ENCODE measurements around the gene SAP25.
A peak's percentile ranks its signal among the peaks of the same experiment; 100 is the strongest.
"Not testable (repeated sequence)": the region's sequence is repeated elsewhere in the genome, so short reads cannot be mapped to it uniquely, and the experiment has no call there.

SAP25 gene

GRCh38 chr7:100570954-100571828 lies 2.5 kb downstream of the SAP25 start:
- H3K4me1 ChIP-seq (ENCODE audit: control insufficient read depth, insufficient read depth, low read length): peaks cover 33% of the 10 kb centered on the region
- no peak overlapping the region for H3K9ac ChIP-seq (ENCODE audit: low read length)
- no peaks in the 10 kb centered on the region for H3K36me3 ChIP-seq (ENCODE audit: control insufficient read depth, insufficient read depth, low read length)
- peaks cover 6% of the 10 kb centered on the region for H3K27me3 ChIP-seq (ENCODE audit: control insufficient read depth, insufficient read depth, low read length)
- no peak overlapping the region for H3K4me3 ChIP-seq (ENCODE audit: low read length)
- H3K9me3 ChIP-seq (ENCODE audit: control insufficient read depth, low read length): no peaks in the 10 kb centered on the region

- H3K9ac ChIP-seq (ENCODE audit: low read length): peak overlapping the region; percentile 34
- H3K4me1 ChIP-seq (ENCODE audit: control insufficient read depth, insufficient read depth, low read length): peaks cover 34% of the 10 kb centered on the region
- H3K27me3 ChIP-seq (ENCODE audit: control insufficient read depth, insufficient read depth, low read length): peaks cover 6% of the 10 kb centered on the region
- H3K4me3 ChIP-seq (ENCODE audit: low read length): no peak overlapping the region
- no peaks in the 10 kb centered on the region for H3K9me3 ChIP-seq (ENCODE audit: control insufficient read depth, low read length)
- H3K36me3 ChIP-seq (ENCODE audit: control insufficient read depth, insufficient read depth, low read length): no peaks in the 10 kb centered on the region
Measured at GRCh38 chr7:100568896-100569844, 4.5 kb downstream of the SAP25 start.

DNA sequence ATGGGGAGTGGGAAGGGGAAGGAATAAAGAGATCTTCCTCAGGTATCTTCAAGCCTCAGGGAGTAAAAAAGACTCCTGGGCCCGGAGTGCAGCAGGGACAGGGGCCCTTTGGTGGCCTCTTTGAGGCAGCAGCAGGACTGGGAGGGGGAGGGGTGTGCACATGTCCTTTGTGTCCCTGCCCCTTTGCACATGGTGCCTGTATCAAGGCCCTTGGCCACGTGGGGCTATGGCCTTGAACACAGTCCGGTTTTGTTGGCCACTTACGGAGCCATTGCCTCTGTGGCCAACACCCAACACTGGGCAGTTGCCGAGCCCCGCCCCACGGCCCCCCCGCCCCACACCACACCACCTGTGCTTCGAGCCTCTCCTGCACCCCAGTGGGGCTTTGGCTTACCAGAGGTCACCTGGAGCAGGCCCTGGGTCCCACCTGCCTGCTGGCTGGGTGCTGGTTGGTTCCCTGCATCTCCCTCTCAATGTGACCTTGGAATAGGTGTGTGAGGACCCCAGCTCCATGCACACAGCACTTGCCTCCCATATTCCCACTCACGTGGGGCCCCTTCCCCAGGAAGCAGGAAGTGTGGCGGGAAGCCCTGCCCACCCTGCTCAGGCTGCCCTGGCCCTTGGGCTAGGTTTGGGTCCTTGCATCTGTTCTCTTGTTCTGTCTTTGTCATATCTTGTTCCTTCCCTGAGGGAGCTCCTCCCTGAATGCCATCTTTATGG lies 5.4 kb downstream of the SAP25 start:
- Histone ChIP-seq H3K9ac (ENCODE audit: low read length) (no peak overlapping the region), H3K4me1 (ENCODE audit: control insufficient read depth, insufficient read depth, low read length) (peaks cover 38% of the 10 kb centered on the region)

DNA sequence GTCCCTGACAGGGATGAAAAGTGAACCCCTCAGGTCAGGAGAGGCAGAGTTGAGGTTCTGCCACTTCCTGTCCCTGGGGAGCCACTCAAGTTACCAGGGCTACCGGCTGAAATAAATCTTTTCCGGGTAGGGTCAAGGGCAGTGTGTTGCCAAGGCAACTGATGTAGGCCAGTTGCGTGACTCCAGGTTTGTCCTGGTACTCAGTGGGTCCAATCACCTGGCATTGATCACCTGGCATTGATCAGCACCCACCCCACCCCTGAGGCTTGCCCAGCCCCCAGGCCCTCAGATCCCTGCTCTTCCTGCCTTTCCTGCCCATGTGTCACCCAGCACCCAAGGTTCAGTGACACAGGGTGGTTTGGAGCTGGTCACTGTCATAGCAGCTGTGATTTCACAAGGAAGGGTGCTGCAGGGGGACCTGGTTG lies 5.9 kb downstream of the SAP25 start:
- H3K9ac ChIP-seq (ENCODE audit: low read length): no peak overlapping the region
- no peaks in the 10 kb centered on the region for H3K36me3 ChIP-seq (ENCODE audit: control insufficient read depth, insufficient read depth, low read length)

More for the DNA sequence above, 5.4 kb downstream of the SAP25 start:
- no peaks in the 10 kb centered on the region for H3K36me3 ChIP-seq (ENCODE audit: control insufficient read depth, insufficient read depth, low read length)
- peaks cover 6% of the 10 kb centered on the region for H3K27me3 ChIP-seq (ENCODE audit: control insufficient read depth, insufficient read depth, low read length)
- no peak overlapping the region for H3K4me3 ChIP-seq (ENCODE audit: low read length)
- H3K9me3 ChIP-seq (ENCODE audit: control insufficient read depth, low read length): no peaks in the 10 kb centered on the region

GRCh38 chr7:100567031-100567730 lies 6.5 kb downstream of the SAP25 start:
- H3K4me1 ChIP-seq (ENCODE audit: control insufficient read depth, insufficient read depth, low read length): peaks cover 38% of the 10 kb centered on the region
- H3K36me3 ChIP-seq (ENCODE audit: control insufficient read depth, insufficient read depth, low read length): no peaks in the 10 kb centered on the region
- no peak overlapping the region for H3K4me3 ChIP-seq (ENCODE audit: low read length)
- H3K9ac ChIP-seq (ENCODE audit: low read length): no peak overlapping the region
- peaks cover 6% of the 10 kb centered on the region for H3K27me3 ChIP-seq (ENCODE audit: control insufficient read depth, insufficient read depth, low read length)
- no peaks in the 10 kb centered on the region for H3K9me3 ChIP-seq (ENCODE audit: control insufficient read depth, low read length)

More for the DNA sequence above, 5.9 kb downstream of the SAP25 start:
- Histone ChIP-seq H3K4me3 (ENCODE audit: low read length) (no peak overlapping the region), H3K9me3 (ENCODE audit: control insufficient read depth, low read length) (no peaks in the 10 kb centered on the region), H3K4me1 (ENCODE audit: control insufficient read depth, insufficient read depth, low read length) (peaks cover 38% of the 10 kb centered on the region), H3K27me3 (ENCODE audit: control insufficient read depth, insufficient read depth, low read length) (peaks cover 6% of the 10 kb centered on the region)

DNA sequence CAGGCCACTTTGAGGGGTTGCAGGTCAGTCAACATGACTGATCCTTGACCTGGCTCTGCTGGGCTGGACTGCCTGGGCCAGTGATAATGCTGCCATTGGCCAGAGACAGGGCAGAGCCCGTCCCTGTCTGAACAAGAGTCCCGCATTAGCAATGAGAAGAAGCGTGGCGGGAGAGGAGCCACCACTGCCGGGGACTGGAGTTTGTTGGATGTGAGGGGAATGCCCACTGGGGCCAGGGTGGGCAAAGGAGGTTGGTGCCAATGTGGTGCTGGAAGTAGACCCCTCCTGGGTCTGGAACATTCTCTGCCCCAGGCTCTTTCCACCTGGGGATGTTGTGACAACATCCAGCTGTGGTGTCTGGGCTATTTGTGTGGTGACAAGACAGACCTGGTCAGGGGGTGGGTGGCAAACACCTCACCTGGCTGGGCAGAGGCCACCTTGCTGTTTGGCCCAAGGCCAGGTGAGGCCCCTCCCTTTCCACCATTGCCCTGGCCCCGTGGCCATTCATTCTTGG lies 7.6 kb downstream of the SAP25 start:
- H3K4me3 ChIP-seq (ENCODE audit: low read length): no peak overlapping the region
- no peak overlapping the region for H3K9ac ChIP-seq (ENCODE audit: low read length)
- no peaks in the 10 kb centered on the region for H3K9me3 ChIP-seq (ENCODE audit: control insufficient read depth, low read length)
- H3K4me1 ChIP-seq (ENCODE audit: control insufficient read depth, insufficient read depth, low read length): peaks cover 29% of the 10 kb centered on the region
- no peaks in the 10 kb centered on the region for H3K36me3 ChIP-seq (ENCODE audit: control insufficient read depth, insufficient read depth, low read length)
- no peaks in the 10 kb centered on the region for H3K27me3 ChIP-seq (ENCODE audit: control insufficient read depth, insufficient read depth, low read length)

GRCh38 chr7:100565133-100565571 lies 8.5 kb downstream of the SAP25 start:
- no peaks in the 10 kb centered on the region for H3K27me3 ChIP-seq (ENCODE audit: control insufficient read depth, insufficient read depth, low read length)
- no peaks in the 10 kb centered on the region for H3K36me3 ChIP-seq (ENCODE audit: control insufficient read depth, insufficient read depth, low read length)
- H3K9me3 ChIP-seq (ENCODE audit: control insufficient read depth, low read length): no peaks in the 10 kb centered on the region
- H3K4me1 ChIP-seq (ENCODE audit: control insufficient read depth, insufficient read depth, low read length): peaks cover 22% of the 10 kb centered on the region
- no peak overlapping the region for H3K9ac ChIP-seq (ENCODE audit: low read length)
- no peak overlapping the region for H3K4me3 ChIP-seq (ENCODE audit: low read length)

- H3K9me3 ChIP-seq (ENCODE audit: control insufficient read depth, low read length); H3K4me3 ChIP-seq (ENCODE audit: low read length); H3K9ac ChIP-seq (ENCODE audit: low read length); H3K27me3 ChIP-seq (ENCODE audit: control insufficient read depth, insufficient read depth, low read length); H3K36me3 ChIP-seq (ENCODE audit: control insufficient read depth, insufficient read depth, low read length): not testable (repeated sequence)
- peaks cover 20% of the 10 kb centered on the region for H3K4me1 ChIP-seq (ENCODE audit: control insufficient read depth, insufficient read depth, low read length)
Measured at GRCh38 chr7:100564405-100564804, 9.3 kb downstream of the SAP25 start.

DNA sequence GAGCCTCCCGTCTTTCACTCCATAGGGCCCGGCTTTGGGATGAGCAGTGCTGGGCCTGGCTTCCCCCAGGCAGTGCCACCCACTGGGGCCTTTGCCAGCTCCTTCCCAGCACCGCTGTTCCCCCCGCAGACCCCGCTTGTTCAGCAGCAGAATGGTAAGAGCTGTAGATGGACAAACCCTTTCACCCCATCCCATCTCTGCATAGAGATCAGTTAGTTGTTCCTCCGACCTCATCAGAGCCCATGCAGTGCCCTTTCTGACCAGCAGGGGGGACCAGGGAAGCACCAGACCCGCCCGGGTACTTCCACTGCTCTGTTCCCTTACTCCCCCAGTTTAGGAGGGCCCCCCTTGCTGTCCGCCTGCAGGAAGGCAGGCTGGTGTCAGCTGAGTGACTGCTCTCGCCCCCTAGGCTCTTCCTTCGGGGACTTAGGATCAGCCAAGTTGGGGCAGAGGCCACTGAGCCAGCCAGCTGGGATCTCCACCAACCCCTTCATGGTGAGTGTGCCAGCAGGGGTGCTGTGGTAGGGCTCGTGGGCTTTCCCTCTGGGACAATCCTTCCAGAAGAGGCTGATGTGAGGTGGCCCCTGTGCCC lies 9.8 kb downstream of the SAP25 start:
- Histone ChIP-seq H3K9ac (ENCODE audit: low read length) (no peak overlapping the region), H3K4me1 (ENCODE audit: control insufficient read depth, insufficient read depth, low read length) (peaks cover 19% of the 10 kb centered on the region), H3K27me3 (ENCODE audit: control insufficient read depth, insufficient read depth, low read length) (no peaks in the 10 kb centered on the region), H3K36me3 (ENCODE audit: control insufficient read depth, insufficient read depth, low read length) (no peaks in the 10 kb centered on the region), H3K4me3 (ENCODE audit: low read length) (no peak overlapping the region), H3K9me3 (ENCODE audit: control insufficient read depth, low read length) (no peaks in the 10 kb centered on the region)

DNA sequence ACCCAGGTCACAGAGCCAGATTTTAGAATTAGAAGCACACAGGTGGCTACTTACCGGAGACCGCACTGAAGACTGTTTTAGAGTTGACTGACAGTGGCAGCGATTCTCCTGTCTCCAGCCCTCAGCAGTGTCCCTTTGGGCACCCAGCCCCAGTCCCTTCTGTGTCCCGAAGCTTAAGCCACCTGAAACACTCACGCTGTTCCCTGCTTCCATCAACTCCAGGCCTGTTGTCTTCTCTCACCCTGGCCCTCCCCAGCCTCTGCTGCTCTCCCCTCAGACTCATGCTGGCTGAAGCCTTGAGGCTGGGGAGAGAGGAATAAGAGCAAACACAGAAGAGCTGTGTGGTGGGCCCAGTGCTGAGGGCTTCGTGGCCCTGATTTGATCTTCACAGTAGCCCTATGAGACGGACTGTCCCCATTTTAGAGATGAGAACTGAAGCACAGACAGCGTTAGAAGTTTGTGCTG lies 10.6 kb downstream of the SAP25 start:
- Histone ChIP-seq H3K9me3 (ENCODE audit: control insufficient read depth, low read length) (no peaks in the 10 kb centered on the region), H3K9ac (ENCODE audit: low read length) (no peak overlapping the region), H3K4me1 (ENCODE audit: control insufficient read depth, insufficient read depth, low read length) (peaks cover 18% of the 10 kb centered on the region), H3K4me3 (ENCODE audit: low read length) (no peak overlapping the region), H3K36me3 (ENCODE audit: control insufficient read depth, insufficient read depth, low read length) (no peaks in the 10 kb centered on the region), H3K27me3 (ENCODE audit: control insufficient read depth, insufficient read depth, low read length) (no peaks in the 10 kb centered on the region)

Data from mucosa of stomach (tissue), 1 donor.